ENCODE data around the gene CENPT. TPM values are rescaled to one million over a fixed set of nuclear protein-coding genes. Genes with fewer than 3 reads are reported as not detected.

The CENPT gene
- total and polyA plus RNA-seq, 10 of the 15 experiments (the other 5 are each of a cell fraction or from before 2014, with no cell fraction given) = 1.1 to 45.7 (median 24.5) TPM

DNA sequence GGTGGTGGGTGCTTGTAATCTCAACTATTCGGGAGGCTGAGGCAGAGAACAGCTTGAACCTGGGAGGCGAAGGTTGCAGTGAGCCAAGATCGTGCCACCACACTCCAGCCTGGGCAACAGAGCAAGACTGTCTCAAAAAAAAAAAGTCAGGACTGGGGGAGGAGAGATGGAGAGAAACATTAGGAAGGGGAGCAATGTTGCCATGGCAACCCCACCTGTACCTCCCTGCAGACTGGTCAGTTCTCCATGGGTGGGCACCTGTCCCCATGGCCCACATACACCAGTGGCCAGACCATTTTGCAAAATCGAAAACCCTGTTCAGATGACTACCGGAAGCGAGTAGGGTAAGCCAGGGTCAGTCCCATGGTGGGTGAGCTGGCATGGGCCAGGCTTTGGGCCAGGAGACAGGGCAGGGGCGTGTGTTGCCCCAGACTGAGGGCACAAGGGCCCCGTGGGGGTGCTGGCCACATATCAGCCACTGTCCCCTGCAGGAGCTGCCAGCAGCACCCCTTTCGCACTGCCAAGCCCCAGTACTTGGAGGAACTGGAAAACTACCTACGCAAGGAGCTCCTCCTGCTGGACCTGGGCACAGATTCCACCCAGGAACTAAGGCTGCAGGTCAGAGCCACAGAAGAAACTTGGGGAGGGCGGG lies 26.8 kb downstream of the CENPT start (continued):
- no peak for TF ChIP-seq SPI1 (IDR thresholded peaks at IDR 0.05; ENCODE audit: borderline replicate concordance, insufficient read depth, low read depth, low read length)
- TF ChIP-seq, protein P1, sequence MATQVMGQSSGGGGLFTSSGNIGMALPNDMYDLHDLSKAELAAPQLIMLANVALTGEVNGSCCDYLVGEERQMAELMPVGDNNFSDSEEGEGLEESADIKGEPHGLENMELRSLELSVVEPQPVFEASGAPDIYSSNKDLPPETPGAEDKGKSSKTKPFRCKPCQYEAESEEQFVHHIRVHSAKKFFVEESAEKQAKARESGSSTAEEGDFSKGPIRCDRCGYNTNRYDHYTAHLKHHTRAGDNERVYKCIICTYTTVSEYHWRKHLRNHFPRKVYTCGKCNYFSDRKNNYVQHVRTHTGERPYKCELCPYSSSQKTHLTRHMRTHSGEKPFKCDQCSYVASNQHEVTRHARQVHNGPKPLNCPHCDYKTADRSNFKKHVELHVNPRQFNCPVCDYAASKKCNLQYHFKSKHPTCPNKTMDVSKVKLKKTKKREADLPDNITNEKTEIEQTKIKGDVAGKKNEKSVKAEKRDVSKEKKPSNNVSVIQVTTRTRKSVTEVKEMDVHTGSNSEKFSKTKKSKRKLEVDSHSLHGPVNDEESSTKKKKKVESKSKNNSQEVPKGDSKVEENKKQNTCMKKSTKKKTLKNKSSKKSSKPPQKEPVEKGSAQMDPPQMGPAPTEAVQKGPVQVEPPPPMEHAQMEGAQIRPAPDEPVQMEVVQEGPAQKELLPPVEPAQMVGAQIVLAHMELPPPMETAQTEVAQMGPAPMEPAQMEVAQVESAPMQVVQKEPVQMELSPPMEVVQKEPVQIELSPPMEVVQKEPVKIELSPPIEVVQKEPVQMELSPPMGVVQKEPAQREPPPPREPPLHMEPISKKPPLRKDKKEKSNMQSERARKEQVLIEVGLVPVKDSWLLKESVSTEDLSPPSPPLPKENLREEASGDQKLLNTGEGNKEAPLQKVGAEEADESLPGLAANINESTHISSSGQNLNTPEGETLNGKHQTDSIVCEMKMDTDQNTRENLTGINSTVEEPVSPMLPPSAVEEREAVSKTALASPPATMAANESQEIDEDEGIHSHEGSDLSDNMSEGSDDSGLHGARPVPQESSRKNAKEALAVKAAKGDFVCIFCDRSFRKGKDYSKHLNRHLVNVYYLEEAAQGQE (IDR thresholded peaks at IDR 0.05; ENCODE audit: low read depth, low read length) = no peak
- TF ChIP-seq, protein P2, sequence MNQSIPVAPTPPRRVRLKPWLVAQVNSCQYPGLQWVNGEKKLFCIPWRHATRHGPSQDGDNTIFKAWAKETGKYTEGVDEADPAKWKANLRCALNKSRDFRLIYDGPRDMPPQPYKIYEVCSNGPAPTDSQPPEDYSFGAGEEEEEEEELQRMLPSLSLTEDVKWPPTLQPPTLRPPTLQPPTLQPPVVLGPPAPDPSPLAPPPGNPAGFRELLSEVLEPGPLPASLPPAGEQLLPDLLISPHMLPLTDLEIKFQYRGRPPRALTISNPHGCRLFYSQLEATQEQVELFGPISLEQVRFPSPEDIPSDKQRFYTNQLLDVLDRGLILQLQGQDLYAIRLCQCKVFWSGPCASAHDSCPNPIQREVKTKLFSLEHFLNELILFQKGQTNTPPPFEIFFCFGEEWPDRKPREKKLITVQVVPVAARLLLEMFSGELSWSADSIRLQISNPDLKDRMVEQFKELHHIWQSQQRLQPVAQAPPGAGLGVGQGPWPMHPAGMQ (IDR thresholded peaks at IDR 0.05; ENCODE audit: borderline replicate concordance) = no peak
- no peak for TF ChIP-seq IKZF1 (conservative IDR thresholded peaks at IDR 0.05)
- TF ChIP-seq, protein P3, sequence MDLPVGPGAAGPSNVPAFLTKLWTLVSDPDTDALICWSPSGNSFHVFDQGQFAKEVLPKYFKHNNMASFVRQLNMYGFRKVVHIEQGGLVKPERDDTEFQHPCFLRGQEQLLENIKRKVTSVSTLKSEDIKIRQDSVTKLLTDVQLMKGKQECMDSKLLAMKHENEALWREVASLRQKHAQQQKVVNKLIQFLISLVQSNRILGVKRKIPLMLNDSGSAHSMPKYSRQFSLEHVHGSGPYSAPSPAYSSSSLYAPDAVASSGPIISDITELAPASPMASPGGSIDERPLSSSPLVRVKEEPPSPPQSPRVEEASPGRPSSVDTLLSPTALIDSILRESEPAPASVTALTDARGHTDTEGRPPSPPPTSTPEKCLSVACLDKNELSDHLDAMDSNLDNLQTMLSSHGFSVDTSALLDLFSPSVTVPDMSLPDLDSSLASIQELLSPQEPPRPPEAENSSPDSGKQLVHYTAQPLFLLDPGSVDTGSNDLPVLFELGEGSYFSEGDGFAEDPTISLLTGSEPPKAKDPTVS (IDR thresholded peaks at IDR 0.05; ENCODE audit: low read depth, low read length) = no peak
- no peak for TF ChIP-seq FOXK2 (IDR thresholded peaks at IDR 0.05)
- no peak for TF ChIP-seq CREB1 (IDR thresholded peaks at IDR 0.05; ENCODE audit: low read depth)
- no peak for TF ChIP-seq CHD4 (IDR thresholded peaks at IDR 0.05)

Data from GM12878 (cell line).